Uterus (tissue), 2 donors: ENCODE measurements around the gene KRTAP10-8.

Experiments used
- POLR2A ChIP-seq, 2 donors: fragments of 450-650 bp; IDR thresholded peaks; one replicate each; pipeline ENCODE4 v1.6.1; 2016; ENCODE audit warnings: antibody characterized with exemption in 2 of 2, mild to moderate bottlenecking in 1 of 2, moderate library complexity in 1 of 2
- TF ChIP-seq, protein P1 (sequence below), 4 experiments: fragments of 200-600 bp in 2 of 4; fragments of 450-650 bp in 2 of 4; sonication (generic) in 2 of 4; IDR thresholded peaks; one replicate each; pipeline ENCODE4 v1.5.1; 2016 to 2019; ENCODE audit warnings: antibody characterized with exemption in 4 of 4, mild to moderate bottlenecking in 2 of 4, moderate library complexity in 1 of 4

DNA sequence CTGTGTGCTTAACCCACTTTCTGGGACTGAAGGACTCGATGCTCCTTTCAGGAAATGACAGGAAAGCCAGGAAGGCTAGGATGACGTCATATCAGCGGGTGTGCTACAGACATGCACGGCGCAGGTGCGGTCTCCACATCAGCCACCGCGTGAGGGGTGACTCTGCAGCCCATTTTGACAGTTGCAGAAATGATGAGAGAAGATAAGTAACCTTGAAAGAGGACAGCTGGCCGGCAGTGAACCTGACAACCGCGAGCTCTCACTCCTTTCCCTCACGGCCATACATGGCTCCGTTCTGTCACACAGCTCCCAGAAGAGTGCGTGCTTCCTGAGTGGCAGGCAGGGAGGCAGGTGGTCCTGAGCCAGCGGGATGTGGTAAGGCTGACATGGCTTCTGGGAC, 29.8 kb upstream of the KRTAP10-8 start:
- TF ChIP-seq, protein P1, sequence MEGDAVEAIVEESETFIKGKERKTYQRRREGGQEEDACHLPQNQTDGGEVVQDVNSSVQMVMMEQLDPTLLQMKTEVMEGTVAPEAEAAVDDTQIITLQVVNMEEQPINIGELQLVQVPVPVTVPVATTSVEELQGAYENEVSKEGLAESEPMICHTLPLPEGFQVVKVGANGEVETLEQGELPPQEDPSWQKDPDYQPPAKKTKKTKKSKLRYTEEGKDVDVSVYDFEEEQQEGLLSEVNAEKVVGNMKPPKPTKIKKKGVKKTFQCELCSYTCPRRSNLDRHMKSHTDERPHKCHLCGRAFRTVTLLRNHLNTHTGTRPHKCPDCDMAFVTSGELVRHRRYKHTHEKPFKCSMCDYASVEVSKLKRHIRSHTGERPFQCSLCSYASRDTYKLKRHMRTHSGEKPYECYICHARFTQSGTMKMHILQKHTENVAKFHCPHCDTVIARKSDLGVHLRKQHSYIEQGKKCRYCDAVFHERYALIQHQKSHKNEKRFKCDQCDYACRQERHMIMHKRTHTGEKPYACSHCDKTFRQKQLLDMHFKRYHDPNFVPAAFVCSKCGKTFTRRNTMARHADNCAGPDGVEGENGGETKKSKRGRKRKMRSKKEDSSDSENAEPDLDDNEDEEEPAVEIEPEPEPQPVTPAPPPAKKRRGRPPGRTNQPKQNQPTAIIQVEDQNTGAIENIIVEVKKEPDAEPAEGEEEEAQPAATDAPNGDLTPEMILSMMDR (IDR thresholded peaks at IDR 0.05): no peak
- TF ChIP-seq POLR2A (IDR thresholded peaks at IDR 0.05): no peak
